Gastrocnemius medialis (tissue), 4 donors: ENCODE data around the gene XPNPEP3. TPM values are rescaled to one million over a fixed set of nuclear protein-coding genes. Genes with fewer than 3 reads are reported as not detected.

Source experiments
- ATAC-seq, 2 donors: fragments of 150-250 bp; one replicate each; pipeline ENCODE4 v1.9.1; 2016
- DNase-seq, 2 donors: peaks; one replicate each; pipeline ENCODE4 v3.0.0-alpha.2; 2019
- H3K27ac ChIP-seq, 4 donors: fragments of 200-600 bp; sonication (generic); 1 replicate in 1 of 4; 2 replicates in 3 of 4; pipeline ENCODE4 v1.5.1; 2016 to 2018; ENCODE audit warnings: mild to moderate bottlenecking in 2 of 4, moderate library complexity in 1 of 4
- H3K27me3 ChIP-seq, 3 donors: fragments of 200-600 bp; sonication (generic) in 2 of 3; 1 replicate in 1 of 3; 2 replicates in 2 of 3; pipeline versions ENCODE4 v1.5.1 to v1.6.0; 2016 to 2019; ENCODE audit warnings: mild to moderate bottlenecking in 1 of 3, moderate library complexity in 1 of 3
- H3K36me3 ChIP-seq, 2 donors: fragments of 200-600 bp; sonication (generic) in 1 of 2; one replicate each; pipeline ENCODE4 v1.5.1; 2017 to 2018
- H3K4me1 ChIP-seq, 2 donors: fragments of 200-600 bp; sonication (generic) in 1 of 2; one replicate each; pipeline ENCODE4 v1.5.1; 2016 to 2017; ENCODE audit warnings: mild to moderate bottlenecking in 2 of 2
- H3K4me3 ChIP-seq, 4 donors: fragments of 200-600 bp; sonication (generic) in 3 of 4; 1 replicate in 1 of 4; 2 replicates in 3 of 4; pipeline ENCODE4 v1.5.1; 2016 to 2019; ENCODE audit warnings: mild to moderate bottlenecking in 2 of 4
- H3K9me3 ChIP-seq, 3 donors: fragments of 200-600 bp; sonication (generic) in 2 of 3; 1 replicate in 1 of 3; 2 replicates in 2 of 3; pipeline ENCODE4 v1.5.1; 2016 to 2019
- CTCF ChIP-seq, 5 experiments: fragments of 450-650 bp in 3 of 5; fragments of 200-600 bp in 2 of 5; sonication (generic) in 2 of 5; IDR thresholded peaks in 4 of 5; conservative IDR thresholded peaks in 1 of 5; 1 replicate in 4 of 5; 2 replicates in 1 of 5; pipeline ENCODE4 v1.5.1; 2016 to 2019; ENCODE audit warnings: antibody characterized with exemption in 5 of 5, mild to moderate bottlenecking in 3 of 5, moderate library complexity in 3 of 5
- POLR2A ChIP-seq, 2 donors: fragments of 450-650 bp; IDR thresholded peaks; one replicate each; pipeline ENCODE4 v1.6.1; 2017; ENCODE audit warnings: antibody characterized with exemption in 2 of 2, mild to moderate bottlenecking in 2 of 2, moderate library complexity in 2 of 2
- in situ Hi-C, 4 donors: fragments of 200-750 bp; cut with MboI; loops; one replicate each; pipeline versions ENCODE4 v1.15.0 to v1.8.0; 2017; ENCODE audit warnings: low sequenced_read_pairs in 4 of 4
- intact Hi-C: fragments of 100-400 bp; cut with DNase I; formaldehyde crosslinking; loops from one replicate; pipeline ENCODE4 v1.15.1; 2023; ENCODE audit warnings: low total_unique reads
- microRNA-seq, 2 donors: library from miRNA; unstranded; fragments of <30 nt; microRNA quantifications; one replicate each; pipeline ENCODE4, GENCODE V29; 2016; ENCODE audit warnings: borderline replicate concordance in 2 of 2
- total RNA-seq, 4 donors: library from RNA; depleted of rRNA; stranded (reverse); fragments of >200 nt; gene quantifications; one replicate each; pipeline versions ENCODE4 v1.1.0 to v1.2.3, GENCODE V29; 2016

XPNPEP3 gene
- total RNA-seq, 4 donors from 2014 or later: 3.6 to 12.4 (median 7.4) TPM

DNA sequence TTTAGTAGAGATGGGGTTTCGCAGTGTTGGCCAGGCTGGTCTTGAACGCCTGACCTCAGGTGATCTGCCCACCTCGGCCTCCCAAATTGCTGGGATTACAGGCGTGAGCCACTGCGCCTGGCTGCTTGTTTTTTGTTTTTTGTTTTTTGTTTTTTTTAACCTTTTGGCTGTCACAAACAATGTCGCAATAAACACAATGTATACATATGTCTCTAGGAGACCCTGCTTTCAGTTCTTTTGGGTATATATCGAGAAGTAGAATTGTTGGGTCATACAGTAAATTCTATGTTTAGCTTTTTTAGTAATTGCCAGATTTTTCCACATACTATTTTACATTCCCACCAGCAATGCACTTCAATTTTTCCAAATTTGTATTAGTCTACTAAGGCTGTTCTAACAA lies 122.2 kb downstream of the XPNPEP3 start:
- H3K4me3 ChIP-seq: no peak overlapping the region
- no peak overlapping the region for H3K27ac ChIP-seq
- no peaks in the 10 kb centered on the region for H3K9me3 ChIP-seq
- ATAC-seq: no peak
- DNase-seq: no peak
- no peaks in the 10 kb centered on the region for H3K36me3 ChIP-seq
- no peak for TF ChIP-seq POLR2A (IDR thresholded peaks at IDR 0.05)
- no peak for TF ChIP-seq CTCF (IDR thresholded peaks at IDR 0.05 in 4 of 5, conservative IDR thresholded peaks at IDR 0.05 in 1 of 5)
- intact Hi-C loops: no loop called here
- in situ Hi-C loops: no loop called here
- H3K4me1 ChIP-seq: peaks cover 0 to 3% of the 10 kb centered on the region in 2 donors
- no peaks in the 10 kb centered on the region for H3K27me3 ChIP-seq

- Histone ChIP-seq H3K4me3 (no peak overlapping the region), H3K27me3 (no peaks in the 10 kb centered on the region), H3K9me3 (no peaks in the 10 kb centered on the region), H3K36me3 (no peaks in the 10 kb centered on the region), H3K4me1 (peaks cover 0 to 3% of the 10 kb centered on the region in 2 donors), H3K27ac (no peak overlapping the region)
- DNase-seq (no peak), ATAC-seq (no peak)
- in situ Hi-C loops (no loop called here), intact Hi-C loops (no loop called here)
- TF ChIP-seq CTCF (IDR thresholded peaks at IDR 0.05 in 4 of 5, conservative IDR thresholded peaks at IDR 0.05 in 1 of 5) (no peak), POLR2A (IDR thresholded peaks at IDR 0.05) (no peak)
These were observed 122.9 kb downstream of the XPNPEP3 start for GRCh38 chr22:40979871-40980270.

Small RNAs within 50 kb of the gene (microRNA-seq; reads per million reads assigned to microRNA genes)
- gene MIR4766: 2.4 to 2.6 reads per million in 2 donors

Other genes starting within 250 kb of the XPNPEP3 start
- gene MRTFA, start 220.4 kb upstream of the XPNPEP3 start, total RNA-seq: 10 to 100 TPM; 13.7 to 31.3 (median 22.2) TPM
- under 1 TPM in 1 of 4 donors, not detected in 3; 0.95 TPM for gene MCHR1, start 177.7 kb upstream of the XPNPEP3 start, total RNA-seq
- gene SLC25A17, start 37.8 kb upstream of the XPNPEP3 start, total RNA-seq: 10 to 100 TPM in 1 of 4 donors, 1 to 10 TPM in 3; 2.6 to 12.2 (median 3.8) TPM
- 100 to 1,000 TPM; 122 to 265 (median 197) TPM for gene ST13, start 509 bp upstream of the XPNPEP3 start, total RNA-seq
- not detected for gene DNAJB7, start 5.0 kb downstream of the XPNPEP3 start, total RNA-seq
- gene RBX1, start 94.2 kb downstream of the XPNPEP3 start, total RNA-seq: 10 to 100 TPM; 36.1 to 53.0 (median 46.7) TPM
- gene EP300, start 235.4 kb downstream of the XPNPEP3 start, total RNA-seq: 10 to 100 TPM; 29.6 to 53.0 (median 38.0) TPM